GM19193 (cell line): ENCODE data around the gene MTCH1.

Experiments
- POLR2A ChIP-seq: IDR thresholded peaks from 4 replicates; pipeline ENCODE4 v1.6.1; 2011; ENCODE audit not compliant: insufficient read depth, insufficient read length; ENCODE audit errors: extremely low read depth

MTCH1 gene

DNA sequence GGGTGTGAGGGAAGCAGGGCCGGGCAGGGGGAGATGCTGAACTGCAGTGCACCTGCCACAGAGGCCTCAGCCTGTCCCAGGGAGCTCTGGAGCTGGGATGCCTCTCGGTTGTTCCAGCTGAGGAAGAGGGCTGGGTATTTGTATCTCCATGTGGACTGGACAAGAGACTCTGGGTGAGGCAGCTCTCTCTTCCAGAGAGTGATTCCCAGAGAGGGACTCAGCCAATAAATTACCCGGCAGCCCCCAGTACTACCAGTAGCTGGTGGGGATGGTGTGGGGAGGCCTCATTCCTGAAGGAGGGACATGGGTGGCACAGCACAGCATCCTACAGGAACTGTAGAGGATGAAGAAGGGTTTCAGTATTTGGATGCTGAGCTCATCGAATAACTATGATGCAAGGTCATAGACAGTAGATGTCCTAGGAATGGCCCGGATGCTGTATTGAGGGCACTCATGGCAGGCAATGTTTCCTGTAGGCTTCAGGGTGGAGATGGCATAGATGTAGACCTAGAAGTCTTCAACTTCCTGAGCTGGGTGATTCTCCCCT is 20.9 kb upstream of the MTCH1 start:
- TF ChIP-seq POLR2A, result no peak

DNA sequence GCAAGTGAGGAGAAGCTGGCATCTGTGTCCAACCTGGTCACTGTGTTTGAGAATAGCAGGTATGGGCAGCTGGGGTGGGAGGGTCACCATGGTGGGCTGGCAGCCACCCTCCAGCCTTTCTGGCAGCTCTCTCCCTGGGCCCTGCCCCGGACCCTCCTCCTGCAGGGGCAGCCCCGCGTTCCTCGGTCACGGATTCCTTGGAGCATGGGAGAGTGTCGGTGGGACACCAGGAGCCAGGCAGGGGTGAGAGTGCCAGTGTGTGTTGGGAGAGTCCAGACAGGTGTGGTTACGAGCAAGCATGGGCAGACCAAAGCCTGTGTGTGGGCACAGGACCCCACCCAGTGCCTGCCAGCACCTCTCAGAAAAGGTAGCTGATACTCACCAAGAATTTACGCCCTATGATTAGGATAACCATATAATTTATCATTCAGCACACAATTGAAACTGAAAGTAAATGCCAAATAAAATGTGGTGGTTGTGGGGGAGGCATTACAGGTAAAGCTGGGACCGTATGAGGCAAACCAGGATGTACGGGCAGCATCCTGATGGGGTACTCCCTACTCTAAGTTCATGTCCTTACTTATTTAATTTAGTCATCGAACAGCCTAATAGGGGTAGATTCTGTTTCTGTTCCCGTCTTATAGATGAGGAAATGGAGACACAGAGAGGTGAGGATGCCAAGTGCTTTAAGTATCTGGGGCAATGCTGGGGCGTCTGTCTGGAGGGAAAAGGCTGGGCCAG is 20.0 kb upstream of the MTCH1 start:
- TF ChIP-seq POLR2A, result no peak

DNA sequence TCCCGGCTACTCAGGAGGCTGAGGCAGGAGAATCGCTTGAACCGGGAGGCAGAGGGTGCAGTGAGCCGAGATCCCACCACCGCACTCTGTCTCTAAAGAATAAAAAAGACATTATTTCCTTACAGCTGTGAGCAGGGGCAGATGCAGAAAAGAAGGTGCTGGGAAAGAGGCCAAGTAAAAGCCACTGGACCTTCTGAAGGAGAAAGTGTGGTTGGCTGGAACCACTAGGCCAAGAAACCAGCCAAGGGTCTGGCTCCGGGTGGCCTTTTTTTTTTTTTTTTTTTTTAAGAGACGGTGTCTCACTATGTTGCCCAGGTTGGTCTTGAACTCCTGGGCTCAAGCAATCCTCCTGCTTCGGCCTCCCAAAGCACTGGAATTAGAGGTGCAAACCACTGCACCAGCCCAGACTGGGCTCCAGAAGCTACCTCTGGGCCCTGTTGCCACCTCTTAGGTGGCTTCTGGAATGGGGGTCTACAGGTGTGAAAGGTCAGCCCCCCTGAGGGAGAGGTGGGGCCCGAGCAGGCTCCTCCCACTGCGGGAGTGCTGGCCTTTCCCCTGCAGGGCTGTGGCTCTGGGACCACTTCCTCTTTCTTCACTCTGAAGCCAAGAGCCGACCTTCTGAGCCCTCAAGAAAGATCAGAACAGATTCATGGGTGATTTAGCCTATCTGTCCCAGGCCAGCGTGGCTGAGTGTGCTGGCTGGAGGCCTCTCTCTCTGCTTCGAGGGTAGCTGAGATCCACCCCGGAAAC is 19.2 kb upstream of the MTCH1 start, which contains the start of gene FGD2:
Gene FGD2, plus strand, starts transcription at position 595 of the 750 bp plus-strand sequence. CDS start 163 bp downstream, outside the sequence.
- peak; percentile 79 for TF ChIP-seq POLR2A

DNA sequence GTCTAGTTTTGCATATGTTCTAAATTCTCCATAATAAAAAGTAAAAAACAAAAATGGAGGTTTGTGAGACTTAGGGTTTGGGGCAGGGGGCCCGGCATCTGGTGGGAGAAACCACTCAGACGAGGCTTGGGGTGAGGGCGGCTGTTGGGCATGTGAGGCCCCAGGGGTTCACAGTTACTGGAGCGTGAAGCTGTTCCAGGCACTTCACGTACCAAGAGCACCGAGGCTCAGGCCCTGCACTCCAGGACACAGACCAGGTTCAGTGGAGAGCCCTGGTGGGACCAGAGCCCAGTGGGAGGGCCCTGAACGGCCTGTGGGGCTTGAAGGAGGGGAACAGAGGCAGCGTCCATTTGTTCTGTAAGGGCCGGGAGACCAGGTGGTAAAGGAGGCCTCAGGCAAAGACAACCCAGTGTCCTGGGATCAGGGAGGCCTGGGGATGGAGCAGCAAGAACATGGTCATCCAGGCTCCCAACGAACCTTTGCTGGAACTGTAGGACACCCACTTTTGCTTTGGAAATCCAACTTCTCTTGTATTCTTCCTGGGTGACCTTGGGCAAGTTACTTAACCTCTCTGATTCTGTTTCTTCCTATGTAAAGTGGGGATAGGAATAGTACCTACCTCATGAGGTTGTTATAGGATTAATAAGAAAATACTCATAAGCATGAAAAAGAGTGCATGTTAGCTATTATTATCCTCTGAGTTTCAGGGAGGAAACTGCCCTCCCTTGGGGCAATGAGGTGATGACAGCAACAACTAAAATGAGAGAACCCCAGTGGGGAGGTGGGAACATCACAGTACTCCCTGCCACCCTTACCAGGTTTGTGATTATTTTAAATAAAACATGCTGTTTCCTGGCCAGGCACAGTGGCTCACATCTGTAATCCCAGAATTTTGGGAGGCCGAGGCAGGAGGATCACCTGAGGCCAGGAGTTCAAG is 18.3 kb upstream of the MTCH1 start:
- no peak for TF ChIP-seq POLR2A

DNA sequence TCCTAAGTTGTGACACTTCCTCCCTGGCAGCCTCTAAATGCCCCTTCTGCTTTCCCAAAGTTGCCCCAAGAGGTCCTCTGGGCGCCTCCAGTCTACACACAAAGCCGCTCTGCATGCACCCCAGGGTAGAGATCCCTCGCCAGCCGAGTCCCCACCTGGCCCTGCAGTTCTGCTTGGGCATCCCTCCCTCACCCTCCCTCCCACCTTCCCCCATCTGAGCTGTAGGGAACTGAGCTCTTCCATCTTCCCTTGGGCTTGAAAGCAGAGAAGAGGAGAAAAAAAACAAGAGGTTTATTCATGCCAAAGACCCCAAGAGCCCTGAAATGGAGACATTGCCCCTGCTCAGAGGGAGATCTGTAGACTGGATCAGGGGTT is 13.7 kb upstream of the MTCH1 start:
- no peak for TF ChIP-seq POLR2A

DNA sequence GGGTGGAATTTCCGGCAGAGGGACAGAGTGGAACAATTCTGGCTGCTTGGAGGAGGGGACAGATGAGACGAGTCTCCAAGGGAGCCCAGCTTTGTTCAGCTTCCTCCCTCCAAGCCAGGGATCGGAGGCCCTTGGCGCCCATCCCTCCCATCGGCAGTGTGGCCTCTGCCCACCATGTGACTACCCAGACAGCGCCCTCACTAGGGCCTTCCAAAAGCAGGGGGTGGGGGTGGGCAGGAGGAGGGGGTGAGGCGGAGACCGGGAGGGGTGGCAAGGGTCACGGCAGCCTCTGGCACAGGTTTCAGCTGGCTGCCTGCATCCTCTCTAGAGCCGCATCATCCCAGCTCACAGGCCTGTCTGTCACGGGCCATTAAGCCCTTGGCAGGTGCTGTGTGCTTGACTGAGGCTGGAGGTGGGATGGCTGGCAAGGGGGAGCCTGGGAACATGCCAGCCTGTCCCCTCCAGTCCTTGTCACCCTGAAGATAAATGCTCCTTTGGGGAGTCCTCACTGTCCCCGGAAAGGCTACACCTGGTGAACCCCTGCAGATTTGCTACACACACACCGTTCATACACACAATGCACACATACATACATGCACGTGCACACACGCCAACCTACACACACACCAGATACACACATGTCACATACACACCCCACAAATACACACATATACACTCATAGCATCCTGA is 13.2 kb upstream of the MTCH1 start:
- no peak for TF ChIP-seq POLR2A

DNA sequence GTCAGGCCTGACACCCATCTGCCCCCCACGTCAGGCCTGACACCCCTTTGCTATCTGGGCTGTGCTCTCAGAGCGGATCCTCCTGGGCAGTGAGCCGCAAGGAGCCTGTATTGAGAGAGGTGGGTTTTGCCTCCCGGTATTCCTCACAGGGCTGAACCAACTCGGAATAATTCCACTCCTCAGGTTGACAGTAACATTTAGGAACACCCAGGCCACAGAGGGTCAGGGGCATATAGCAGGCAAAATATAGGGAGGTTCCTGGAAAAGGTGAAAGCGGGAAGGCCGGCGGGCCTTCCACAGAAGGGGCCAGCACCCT is 12.7 kb upstream of the MTCH1 start:
- no peak for TF ChIP-seq POLR2A

DNA sequence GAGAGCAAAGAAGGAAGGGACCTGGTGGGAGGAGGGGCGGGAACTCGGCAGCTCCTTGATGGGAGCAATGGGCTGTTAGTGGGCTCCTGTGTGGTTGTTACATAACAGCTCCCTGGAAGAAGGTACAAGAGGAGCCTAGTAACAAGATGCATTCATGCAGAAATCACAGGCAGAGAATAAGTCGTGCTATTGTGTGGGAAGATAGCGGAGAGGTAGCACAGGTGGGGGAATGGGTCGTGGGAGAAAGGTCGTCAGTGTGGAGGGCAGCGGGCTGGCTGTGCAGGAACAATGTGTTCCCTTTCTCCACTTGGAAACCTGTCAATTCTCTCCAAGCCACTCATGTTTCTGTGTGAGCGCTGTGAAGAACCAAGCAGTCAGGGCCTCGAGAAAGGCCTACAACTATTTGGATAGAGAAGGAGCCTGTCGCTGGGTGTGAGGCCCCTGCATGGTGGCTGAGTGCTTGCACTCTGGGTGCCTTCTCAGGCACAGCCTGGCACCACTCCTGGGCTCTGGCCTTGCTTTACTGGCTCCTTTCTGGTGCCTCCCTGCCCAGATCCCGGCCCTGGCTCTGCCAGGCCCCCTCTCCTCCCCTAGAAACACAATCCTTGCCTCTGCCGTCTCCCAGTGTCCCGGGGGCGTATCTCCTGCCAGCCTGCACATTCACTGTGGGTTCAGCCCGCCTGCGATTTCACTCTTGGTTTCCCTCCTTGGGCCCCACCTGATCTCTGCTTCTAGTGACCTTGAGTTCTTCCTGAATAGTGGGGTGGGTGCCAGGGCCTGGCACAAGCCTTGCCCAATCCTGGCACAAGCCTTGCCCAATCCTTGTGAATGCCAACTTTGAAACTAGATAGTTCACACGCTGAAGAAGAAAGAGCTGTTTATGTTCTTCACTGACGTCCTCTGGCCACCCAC is 12.1 kb upstream of the MTCH1 start:
- TF ChIP-seq POLR2A, result no peak

DNA sequence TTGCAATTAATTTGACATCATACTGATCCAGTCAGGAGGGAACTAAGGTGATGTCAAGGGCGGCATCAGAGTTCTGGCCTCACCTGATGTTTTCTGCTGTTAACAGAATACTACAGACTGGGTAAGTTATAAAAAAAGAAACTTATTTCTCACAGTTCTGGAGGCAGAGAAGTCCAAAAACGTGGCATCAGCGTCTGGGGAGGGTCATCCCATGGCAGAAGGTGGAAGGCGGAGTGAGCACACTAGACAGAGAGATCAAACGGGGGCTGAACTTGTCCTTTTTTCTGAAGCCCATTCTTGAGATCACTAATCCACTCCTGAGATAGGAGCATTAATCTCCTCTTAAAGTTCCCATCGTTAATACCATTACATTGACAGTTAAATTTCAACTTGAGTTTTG is 3.3 kb upstream of the MTCH1 start:
- no peak for TF ChIP-seq POLR2A

DNA sequence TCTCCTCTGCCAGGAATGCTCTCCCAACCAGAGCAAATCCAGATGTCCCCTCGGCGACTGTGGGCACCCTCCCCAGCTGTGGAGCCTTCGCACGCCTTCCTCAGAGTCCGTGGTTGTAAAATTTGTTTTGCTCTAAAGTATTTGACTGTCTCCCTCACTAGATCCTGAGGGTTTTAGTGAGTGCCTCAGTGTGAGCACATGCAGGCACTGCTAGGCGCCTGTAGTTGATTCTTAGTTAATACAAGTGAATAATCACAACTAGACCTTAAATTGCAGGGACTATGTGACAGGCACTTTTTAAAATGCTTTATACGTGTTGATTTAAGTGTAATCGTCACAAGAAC is 680 bp upstream of the MTCH1 start:
- no peak for TF ChIP-seq POLR2A

DNA sequence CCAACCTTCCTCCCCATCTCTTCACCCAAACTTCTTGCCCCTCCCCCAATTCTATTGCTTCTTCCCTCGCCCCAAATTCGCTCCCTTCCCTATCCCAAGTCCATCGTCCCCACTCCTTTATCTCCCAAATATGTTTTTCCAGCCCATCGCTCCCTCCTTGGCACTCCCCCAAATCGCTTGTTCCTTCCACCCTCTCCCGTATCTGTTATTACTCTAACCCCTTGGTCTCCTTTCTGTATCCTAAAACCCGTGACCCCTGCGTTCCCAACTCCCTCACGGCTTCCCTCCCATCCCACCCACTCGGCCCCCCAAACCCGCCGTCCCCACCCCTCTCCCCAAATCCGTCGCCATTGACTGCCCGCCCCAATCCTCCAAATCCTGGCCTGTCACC is 584 bp downstream of the MTCH1 start:
- no peak for TF ChIP-seq POLR2A

DNA sequence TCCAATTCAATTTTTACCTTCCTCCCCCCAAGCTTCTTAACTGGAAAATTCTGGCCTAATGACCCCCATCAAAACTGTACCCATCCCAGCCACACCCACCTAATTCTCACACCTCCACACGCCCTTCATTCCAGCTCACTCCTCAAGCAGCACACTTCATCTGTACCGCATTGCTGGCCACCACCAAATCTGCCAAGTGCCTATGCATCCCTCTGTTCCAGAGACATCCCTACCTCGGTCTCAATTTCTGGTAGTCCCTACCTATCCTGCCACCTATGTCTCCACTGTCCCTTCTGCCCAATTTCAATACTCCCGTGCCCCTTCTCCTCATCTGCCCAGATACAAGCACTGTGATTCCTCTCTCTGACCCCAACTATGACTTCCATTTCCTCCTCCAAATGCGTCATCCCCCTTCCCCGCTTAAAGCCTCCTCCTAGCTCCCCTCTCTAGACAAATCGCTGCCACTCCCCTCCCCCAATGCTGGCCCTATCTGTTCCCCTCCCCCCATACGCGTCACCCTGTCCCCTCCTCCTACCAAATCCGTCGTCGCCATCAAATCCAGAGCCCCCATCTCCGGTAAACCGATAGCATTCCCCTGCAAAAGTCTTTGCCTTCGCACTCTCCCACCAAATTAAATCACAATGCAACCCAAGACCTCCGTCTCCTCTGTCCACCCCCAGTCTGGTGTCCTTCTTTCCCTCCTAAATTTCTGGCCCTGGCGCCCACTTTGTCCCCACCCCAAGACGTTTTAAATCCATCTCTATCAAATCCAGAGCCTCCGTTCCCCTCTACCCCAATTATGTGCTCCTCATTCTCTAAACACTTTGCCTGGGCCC is 1.2 kb downstream of the MTCH1 start:
- TF ChIP-seq POLR2A, result no peak

DNA sequence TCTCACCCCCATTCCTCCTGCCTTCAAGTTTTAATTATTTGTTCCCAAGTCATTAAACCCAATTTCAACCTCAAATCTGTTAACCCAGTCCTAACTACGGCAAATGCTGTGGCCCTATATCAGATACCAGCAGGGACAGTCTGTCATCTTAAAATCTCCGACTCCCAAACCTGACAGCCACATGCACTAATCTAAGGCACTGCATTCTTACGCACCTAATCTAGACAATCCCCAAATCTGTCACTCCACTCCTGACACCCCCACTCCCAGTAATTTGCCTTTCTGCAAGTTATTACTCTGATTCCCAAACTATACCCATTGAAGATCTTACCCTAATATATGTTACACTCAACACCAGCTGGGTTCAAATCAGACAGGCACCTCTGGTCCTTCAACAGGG is 2.5 kb downstream of the MTCH1 start:
- TF ChIP-seq POLR2A, result no peak

DNA sequence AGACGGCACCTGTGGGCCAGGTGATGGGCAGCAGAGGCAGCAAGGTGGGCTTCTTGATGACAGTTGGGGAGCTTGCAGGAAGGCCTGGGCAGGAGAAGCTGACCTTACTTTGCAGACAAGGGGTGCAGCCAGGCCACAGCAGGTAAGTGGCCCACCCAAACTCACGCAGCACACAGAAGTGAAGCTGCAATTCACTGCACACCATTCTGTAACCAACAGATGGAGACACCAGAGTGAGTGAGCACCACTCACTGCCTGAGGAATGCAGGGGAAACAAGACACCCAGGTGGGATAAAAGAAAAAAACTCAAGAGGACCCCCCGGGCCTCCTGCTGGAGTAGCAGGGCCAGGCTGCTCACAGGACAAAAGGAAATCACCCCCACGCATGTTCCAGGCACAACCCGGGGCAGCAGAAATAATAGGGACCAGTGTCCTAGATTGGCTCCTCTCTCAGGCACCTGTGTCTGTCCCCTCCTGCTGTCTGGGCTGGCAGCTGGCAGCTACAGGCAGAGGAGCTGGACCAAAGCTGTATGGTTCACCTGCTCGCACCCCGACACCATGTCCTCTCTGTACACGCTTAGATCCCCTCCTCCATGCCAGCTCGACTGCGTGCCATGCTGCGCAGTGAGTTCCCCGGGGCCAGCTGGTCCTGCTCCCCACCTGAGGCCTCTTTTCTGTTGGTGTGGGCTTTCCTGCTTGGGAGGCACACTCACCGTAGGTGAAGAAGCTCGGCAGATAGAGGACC is 4.9 kb downstream of the MTCH1 start:
- no peak for TF ChIP-seq POLR2A
